ENCODE results near the gene KIAA0825. TPM values are rescaled to one million over a fixed set of nuclear protein-coding genes. Genes with fewer than 3 reads are reported as not detected.

The KIAA0825 gene, protein sequence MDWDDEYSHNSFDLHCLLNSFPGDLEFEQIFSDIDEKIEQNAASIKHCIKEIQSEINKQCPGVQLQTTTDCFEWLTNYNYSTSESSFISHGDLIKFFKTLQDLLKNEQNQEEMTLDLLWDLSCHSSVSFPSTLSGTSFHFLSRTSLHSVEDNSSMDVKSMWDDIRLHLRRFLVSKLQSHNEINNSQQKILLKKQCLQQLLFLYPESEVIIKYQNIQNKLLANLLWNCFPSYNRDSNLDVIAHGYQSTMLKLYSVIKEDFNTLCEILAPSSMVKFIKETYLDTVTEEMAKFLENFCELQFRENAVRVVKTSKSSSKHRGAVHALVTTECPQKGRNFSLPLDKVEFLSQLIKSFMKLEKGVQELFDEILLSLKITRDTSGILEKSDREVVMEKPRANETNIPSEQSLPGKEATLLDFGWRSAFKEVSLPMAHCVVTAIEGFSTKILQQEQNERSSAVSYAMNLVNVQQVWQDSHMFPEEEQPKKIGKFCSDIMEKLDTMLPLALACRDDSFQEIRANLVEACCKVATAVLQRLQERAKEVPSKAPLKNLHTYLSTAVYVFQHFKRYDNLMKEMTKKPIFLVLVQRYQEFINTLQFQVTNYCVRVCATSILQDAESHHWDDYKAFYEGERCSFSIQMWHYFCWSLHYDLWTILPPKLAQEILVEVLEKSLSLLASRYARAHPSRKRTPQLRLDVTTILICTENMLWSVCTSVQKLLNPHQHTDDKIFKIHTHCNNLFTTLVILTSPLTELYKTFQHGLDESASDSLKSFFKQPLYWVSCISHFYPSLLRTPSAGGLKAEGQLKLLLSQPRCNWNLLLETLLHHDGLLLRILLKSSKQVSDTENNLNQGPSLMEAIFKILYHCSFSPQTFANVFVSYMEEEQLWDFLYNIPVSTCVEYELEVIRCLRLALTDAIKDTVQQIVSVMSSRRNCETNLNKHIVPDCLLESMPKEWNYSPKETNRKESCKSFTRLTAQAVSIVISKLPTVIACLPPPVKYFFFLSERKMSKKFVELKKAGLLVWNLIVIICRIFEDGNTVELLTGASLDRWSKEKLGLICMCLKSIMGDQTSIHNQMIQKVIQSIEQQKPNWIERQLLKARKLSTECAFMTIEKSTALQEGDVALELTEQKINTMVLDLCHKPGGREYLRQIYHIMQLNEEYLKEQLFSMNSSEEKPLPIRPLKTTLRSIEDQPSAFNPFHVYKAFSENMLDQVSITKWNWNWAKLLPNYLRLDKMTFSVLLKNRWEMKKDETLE (N-terminal part only)
- 0.03 and 0.23 TPM in 2 replicates for total RNA-seq (2014; rRNA removed; shearing (Covaris generic))

GRCh38 chr5:94618493-94619328, at the start of gene KIAA0825, which contains the start of gene SLF1:
Gene KIAA0825, minus strand, starts transcription at chr5:94618604. Its CDS starts 81,478 bp downstream, at chr5:94537126.
Gene SLF1, plus strand, starts transcription at chr5:94618669. Its CDS starts 10,142 bp downstream, at chr5:94628811.
- DNase-seq (ENCODE audit: low spot score) = peak; percentile 93

DNA sequence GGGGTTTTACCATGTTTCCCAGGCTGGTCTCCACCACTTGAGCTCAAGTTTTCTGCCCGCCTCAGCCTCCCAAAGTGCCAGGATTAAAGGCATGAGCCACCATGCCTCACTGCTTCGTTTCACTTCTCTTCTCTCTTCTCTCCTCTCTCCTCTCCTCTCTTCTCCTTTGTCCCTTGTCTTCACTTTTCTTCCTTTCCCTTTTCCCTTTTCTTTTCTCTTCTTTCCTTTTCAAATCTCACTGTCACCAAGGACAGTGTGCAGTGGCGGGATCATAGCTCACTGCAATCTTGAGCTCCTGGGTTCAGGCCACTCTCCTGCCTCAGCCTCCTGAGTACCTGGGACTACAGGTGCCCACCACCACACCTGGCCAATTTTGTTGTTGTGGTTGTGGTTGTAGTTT, 49.5 kb upstream of the KIAA0825 start:
- no peak for DNase-seq (ENCODE audit: low spot score)

DNA sequence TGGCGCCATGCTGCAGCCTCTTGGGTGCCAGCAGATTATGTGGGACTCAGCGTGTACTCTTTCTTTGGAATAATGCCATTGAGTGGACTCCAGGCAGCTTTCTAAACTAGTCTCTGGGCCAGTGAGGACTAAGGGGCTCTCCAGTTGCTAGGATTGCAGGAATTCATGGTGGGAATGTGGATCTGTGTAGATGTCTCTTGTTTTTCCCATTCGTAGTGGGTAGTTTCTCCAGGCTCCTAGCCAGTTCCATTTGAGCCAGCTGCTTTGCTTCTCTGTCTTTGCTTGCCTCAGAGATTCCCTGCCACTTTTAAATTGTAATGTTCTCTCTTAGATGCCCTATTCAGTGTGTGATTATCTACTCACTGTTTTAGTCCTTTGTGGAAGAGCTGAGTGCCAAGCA, 42.7 kb upstream of the KIAA0825 start:
- no peak for DNase-seq (ENCODE audit: low spot score)

GRCh38 chr5:94660506-94660905, 42.1 kb upstream of the KIAA0825 start:
- no peak for DNase-seq (ENCODE audit: low spot score)

- no peak for DNase-seq (ENCODE audit: low spot score)
Measured at GRCh38 chr5:94658272-94658671, 39.9 kb upstream of the KIAA0825 start.

- no peak for DNase-seq (ENCODE audit: low spot score)
Measured at GRCh38 chr5:94649874-94650273, 31.5 kb upstream of the KIAA0825 start.

GRCh38 chr5:94646758-94647157, 28.4 kb upstream of the KIAA0825 start:
- DNase-seq (ENCODE audit: low spot score) = no peak

DNA sequence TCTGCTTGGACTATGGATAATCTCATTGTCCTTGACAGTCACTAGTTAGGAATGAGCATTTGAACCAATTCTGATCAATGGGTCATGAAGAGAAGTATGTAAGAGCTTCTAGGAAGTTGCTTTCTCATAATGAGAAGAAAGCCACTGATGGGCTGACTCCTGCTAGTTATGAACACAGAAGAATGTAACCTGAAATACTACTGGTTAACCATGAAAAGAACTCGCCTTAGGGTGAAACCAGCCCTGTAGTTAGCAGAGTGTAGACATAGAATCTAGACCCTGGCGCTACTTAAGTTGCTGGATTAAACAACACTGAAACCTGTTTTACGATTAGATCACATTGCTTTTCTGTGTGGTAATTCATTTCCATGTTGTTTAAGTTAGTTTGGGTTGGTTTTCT, 26.6 kb upstream of the KIAA0825 start:
- no peak for DNase-seq (ENCODE audit: low spot score)

- DNase-seq (ENCODE audit: low spot score) = no peak
Measured at GRCh38 chr5:94640176-94640575, 21.8 kb upstream of the KIAA0825 start.

DNA sequence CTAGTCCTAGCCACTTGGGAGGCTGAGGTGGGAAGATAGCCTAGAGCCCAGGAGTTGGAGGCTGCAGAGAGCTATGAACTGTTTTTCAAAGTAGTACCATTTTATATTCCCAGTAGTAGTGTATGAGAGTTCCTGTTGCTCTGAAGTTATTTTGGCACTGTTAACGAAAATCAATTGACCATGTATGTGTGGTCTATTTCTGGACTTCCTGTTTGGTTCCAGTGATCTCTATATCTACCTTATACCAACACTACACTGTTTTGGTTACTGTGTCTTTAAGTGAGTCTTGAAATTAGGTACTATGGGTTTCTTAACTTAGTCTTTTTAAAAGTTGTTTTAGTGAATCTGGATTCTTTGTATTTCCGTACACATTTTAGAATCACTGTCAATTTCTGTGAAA, 13.6 kb upstream of the KIAA0825 start:
- no peak for DNase-seq (ENCODE audit: low spot score)

DNA sequence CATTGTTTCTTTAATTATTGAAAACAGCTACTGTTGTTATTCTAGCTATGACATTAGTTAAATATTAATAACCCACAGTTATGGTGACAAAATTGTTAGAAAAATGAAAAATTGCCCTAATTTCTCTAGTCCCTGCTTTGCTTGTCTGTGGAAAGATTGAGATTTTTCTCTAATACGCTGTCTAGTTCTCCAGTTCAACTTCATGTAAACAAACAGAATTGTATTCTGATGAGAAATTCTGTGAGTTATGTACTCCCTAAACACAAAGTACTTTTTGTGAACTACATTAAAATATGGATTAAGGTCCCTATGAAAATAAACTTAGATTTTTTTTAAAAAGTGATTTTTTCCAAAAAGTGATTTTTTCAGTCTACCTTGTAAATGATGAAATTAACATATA, 8.8 kb upstream of the KIAA0825 start:
- no peak for DNase-seq (ENCODE audit: low spot score)

GRCh38 chr5:94623877-94624276, 5.5 kb upstream of the KIAA0825 start:
- no peak for DNase-seq (ENCODE audit: low spot score)

DNA sequence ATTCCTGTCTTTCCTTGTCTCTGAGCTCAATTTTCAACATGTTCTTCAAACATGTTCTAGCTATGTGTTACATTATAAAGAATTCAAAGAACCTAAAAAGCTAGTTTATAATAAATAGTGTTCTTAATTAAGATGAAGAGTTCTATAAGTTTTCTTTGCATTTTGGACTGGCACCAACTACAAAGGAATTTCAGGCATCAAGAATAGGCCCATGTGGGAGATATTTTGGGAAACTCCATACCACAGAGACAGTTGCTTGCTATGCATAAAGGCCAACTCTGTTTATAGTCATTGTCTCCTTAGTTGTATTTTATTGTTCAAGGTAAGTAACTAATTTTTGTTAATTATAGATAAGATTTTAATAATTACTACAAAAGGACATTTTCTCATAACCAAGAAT, 4.6 kb upstream of the KIAA0825 start:
- no peak for DNase-seq (ENCODE audit: low spot score)

GRCh38 chr5:94621763-94622162, 3.4 kb upstream of the KIAA0825 start:
- no peak for DNase-seq (ENCODE audit: low spot score)

GRCh38 chr5:94620256-94620655, 1.9 kb upstream of the KIAA0825 start:
- DNase-seq (ENCODE audit: low spot score) = no peak

DNA sequence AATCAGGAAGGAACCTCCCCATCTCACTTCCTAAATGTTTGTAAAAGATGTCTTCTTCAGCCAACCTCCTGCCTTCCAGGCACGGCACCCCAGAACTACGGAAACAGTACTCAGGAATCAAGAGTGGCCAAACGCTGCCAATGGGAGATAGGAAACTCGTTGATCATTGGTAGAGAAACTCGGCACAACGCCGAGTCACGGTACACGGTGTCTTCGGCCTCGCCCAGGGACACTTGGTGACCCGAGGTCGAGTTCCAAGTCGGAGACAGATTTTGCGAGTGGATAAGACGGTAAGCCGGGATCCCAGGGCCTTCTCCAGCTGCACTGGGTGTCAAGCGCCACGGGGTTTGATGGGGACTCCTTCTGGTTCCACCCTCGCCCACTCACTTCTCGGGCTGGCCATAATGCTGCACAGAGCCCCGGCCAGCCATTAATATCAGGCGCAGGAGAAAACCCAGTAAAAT, 343 bp downstream of the KIAA0825 start:
- peak; percentile 67 for DNase-seq (ENCODE audit: low spot score)

- DNase-seq (ENCODE audit: low spot score) = no peak
Measured at GRCh38 chr5:94615862-94616261, 2.5 kb downstream of the KIAA0825 start.

- no peak for DNase-seq (ENCODE audit: low spot score)
Measured at GRCh38 chr5:94614156-94614805, 4.1 kb downstream of the KIAA0825 start.

- DNase-seq (ENCODE audit: low spot score) = peak; percentile 46
Measured at GRCh38 chr5:94613583-94613982, 4.8 kb downstream of the KIAA0825 start.

DNA sequence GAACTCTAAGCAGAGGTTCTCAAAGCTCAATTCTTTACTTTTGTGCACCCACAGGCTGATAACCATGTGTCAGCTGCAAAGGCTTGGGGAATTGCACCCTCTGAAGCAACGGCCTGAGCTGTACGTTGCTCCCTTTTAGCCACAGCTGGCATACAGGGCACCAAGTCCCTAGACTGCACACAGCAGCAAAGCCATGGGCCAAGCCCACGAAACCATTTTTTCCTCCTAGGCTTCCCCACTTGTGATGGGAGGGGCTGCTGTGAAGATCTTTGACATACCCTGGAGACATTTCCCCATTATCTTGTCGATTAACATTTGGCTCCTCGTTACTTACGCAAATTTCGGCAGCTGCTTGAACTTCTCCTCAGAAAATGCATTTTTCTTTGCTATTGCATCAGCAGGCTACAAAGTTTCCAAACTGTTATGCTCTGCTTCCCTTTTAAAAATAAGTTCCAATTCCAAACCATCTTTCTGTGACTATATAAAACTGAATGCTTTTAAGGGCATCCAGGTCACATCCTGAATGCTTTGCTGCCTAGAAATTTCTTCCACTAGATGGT, 23.0 kb downstream of the KIAA0825 start:
- no peak for DNase-seq (ENCODE audit: low spot score)
